GM23338 (cell line): ENCODE measurements around the gene DCAF12. TPM values are rescaled to one million over a fixed set of nuclear protein-coding genes. Genes with fewer than 3 reads are reported as not detected.

Source experiments
- ATAC-seq: fragments of 200-7000 bp; cut with Tn5 transposase; 3 replicates; pipeline ENCODE4 v1.9.1; 2020
- DNase-seq: peaks from one replicate; pipeline ENCODE4 v3.0.0-alpha.2; 2015; ENCODE audit warnings: low spot score
- H2AFZ ChIP-seq: fragments of 200-600 bp; sonication (generic); 2 replicates; pipeline ENCODE4 v1.8.0; 2016; ENCODE audit warnings: antibody characterized with exemption, mild to moderate bottlenecking, moderate library complexity
- H3F3A ChIP-seq: fragments of 200-600 bp; sonication (generic); replicated peaks from 2 replicates; pipeline ENCODE4 v1.8.0; 2017; ENCODE audit warnings: antibody characterized with exemption, mixed run types, low read depth
- H3K27ac ChIP-seq: fragments of 200-600 bp; sonication (generic); 2 replicates; pipeline ENCODE4 v1.6.1; 2016; ENCODE audit warnings: low read depth
- H3K27me3 ChIP-seq: fragments of 200-600 bp; sonication (generic); 2 replicates; pipeline ENCODE4 v1.8.0; 2016; ENCODE audit warnings: mild to moderate bottlenecking, mixed run types, moderate library complexity; ENCODE audit not compliant: insufficient read depth
- H3K36me3 ChIP-seq: fragments of 200-600 bp; sonication (generic); 2 replicates; pipeline ENCODE4 v1.8.0; 2016; ENCODE audit warnings: mild to moderate bottlenecking; ENCODE audit not compliant: insufficient read depth
- H3K4me1 ChIP-seq: fragments of 200-600 bp; sonication (generic); 2 replicates; pipeline ENCODE4 v1.8.0; 2016; ENCODE audit warnings: mild to moderate bottlenecking, moderate library complexity; ENCODE audit not compliant: insufficient read depth
- H3K4me2 ChIP-seq: fragments of 200-600 bp; sonication (generic); 2 replicates; pipeline ENCODE4 v1.7.1; 2017; ENCODE audit warnings: mixed run types
- H3K4me3 ChIP-seq: fragments of 200-600 bp; sonication (generic); 2 replicates; pipeline ENCODE4 v1.6.1; 2016; ENCODE audit warnings: mixed run types
- H3K79me2 ChIP-seq: fragments of 200-600 bp; sonication (generic); replicated peaks from 2 replicates; pipeline ENCODE4 v1.8.0; 2017; ENCODE audit warnings: mild to moderate bottlenecking; ENCODE audit not compliant: insufficient read depth
- H3K9me2 ChIP-seq: fragments of 200-600 bp; sonication (generic); 2 replicates; pipeline ENCODE4 v1.8.0; 2017; ENCODE audit not compliant: insufficient read depth
- H4K20me1 ChIP-seq: fragments of 200-600 bp; sonication (generic); replicated peaks from 2 replicates; pipeline ENCODE4 v1.8.0; 2017; ENCODE audit warnings: mild to moderate bottlenecking; ENCODE audit not compliant: insufficient read depth
- H3K27ac Mint-ChIP-seq: 2 replicates; pipeline ENCODE4 v1.8.0; 2020; ENCODE audit warnings: inconsistent platforms, mild to moderate bottlenecking, moderate library complexity, mixed read lengths
- H3K27me3 Mint-ChIP-seq: 3 replicates; pipeline ENCODE4 v1.8.0; 2022; ENCODE audit warnings: low read depth, mild to moderate bottlenecking, moderate library complexity, mixed read lengths, inconsistent platforms; ENCODE audit not compliant: insufficient read depth, poor library complexity
- H3K36me3 Mint-ChIP-seq: 3 replicates; pipeline ENCODE4 v1.8.0; 2021; ENCODE audit warnings: low read depth, mild to moderate bottlenecking, inconsistent platforms, moderate library complexity, mixed read lengths
- H3K4me1 Mint-ChIP-seq: 3 replicates; pipeline ENCODE4 v1.8.0; 2020; ENCODE audit warnings: mild to moderate bottlenecking, inconsistent platforms, mixed read lengths
- H3K4me3 Mint-ChIP-seq: 3 replicates; pipeline ENCODE4 v1.8.0; 2021; ENCODE audit warnings: moderate library complexity, mild to moderate bottlenecking, inconsistent platforms, mixed read lengths
- H3K9me3 Mint-ChIP-seq: 3 replicates; pipeline ENCODE4 v1.8.0; 2020; ENCODE audit warnings: moderate library complexity, mild to moderate bottlenecking, inconsistent platforms, mixed read lengths
- EZH2 ChIP-seq: fragments of 200-600 bp; sonication (generic); IDR thresholded peaks from one replicate; pipeline ENCODE4 v1.8.0; 2017; ENCODE audit warnings: antibody characterized with exemption, mild to moderate bottlenecking, low read depth; ENCODE audit not compliant: unreplicated experiment
- JUNB ChIP-seq: IDR thresholded peaks from one replicate; pipeline ENCODE4 v1.6.1; 2016; ENCODE audit warnings: antibody characterized with exemption; ENCODE audit not compliant: unreplicated experiment
- NANOG ChIP-seq: IDR thresholded peaks from 2 replicates; pipeline ENCODE4 v1.6.1; 2016; ENCODE audit warnings: antibody characterized with exemption, borderline replicate concordance
- polyA plus RNA-seq: library from polyadenylated mRNA; unstranded; fragments of >200 nt; fragmentation: Nextera tagmentation; extraction: Ambion mirVana; gene quantifications from 2 replicates; pipeline ENCODE4 v1.2.1, GENCODE V29; 2016
- total RNA-seq: library from RNA; depleted of rRNA; stranded (reverse); fragments of >200 nt; shearing (Covaris generic); gene quantifications from 2 replicates; pipeline ENCODE4 v1.2.3, GENCODE V29; 2014
- TF ChIP-seq, protein P1 (sequence below): fragments of 250-450 bp; sonication (Bioruptor Pico); IDR thresholded peaks from 2 replicates; pipeline ENCODE4 v1.5.0; 2020; ENCODE audit warnings: mild to moderate bottlenecking, moderate library complexity
- TF ChIP-seq, protein P2 (sequence below): IDR thresholded peaks from one replicate; pipeline ENCODE4 v1.6.1; 2018; ENCODE audit warnings: antibody characterized with exemption; ENCODE audit not compliant: unreplicated experiment
- TF ChIP-seq, protein P3 (sequence below): IDR thresholded peaks from 2 replicates; pipeline ENCODE4 v1.6.1; 2016; ENCODE audit warnings: antibody characterized with exemption

DCAF12 gene
- total and polyA plus RNA-seq, 2 experiments from 2014 or later, result 9.5 to 20.7 TPM

DNA sequence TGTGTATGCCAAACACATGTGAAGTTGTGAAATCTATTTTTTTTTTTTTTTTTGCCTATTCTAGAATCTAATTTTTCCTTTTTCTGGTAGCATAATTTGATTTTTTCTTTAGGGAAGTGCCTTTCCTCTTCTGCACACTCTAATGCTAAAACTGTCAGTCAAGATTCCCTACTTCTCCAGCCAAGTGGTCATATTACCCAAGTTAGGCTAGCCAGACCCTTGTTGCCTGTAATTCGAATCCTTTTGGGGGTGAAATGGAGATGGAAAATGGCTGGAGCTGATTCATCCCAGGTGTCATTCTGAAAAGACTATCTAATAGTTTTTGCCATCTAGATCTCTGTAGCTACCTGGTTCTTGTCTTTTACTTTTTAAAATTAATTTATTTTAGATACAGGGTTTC is 27.6 kb upstream of the DCAF12 start (continued):
- TF ChIP-seq, protein P1, sequence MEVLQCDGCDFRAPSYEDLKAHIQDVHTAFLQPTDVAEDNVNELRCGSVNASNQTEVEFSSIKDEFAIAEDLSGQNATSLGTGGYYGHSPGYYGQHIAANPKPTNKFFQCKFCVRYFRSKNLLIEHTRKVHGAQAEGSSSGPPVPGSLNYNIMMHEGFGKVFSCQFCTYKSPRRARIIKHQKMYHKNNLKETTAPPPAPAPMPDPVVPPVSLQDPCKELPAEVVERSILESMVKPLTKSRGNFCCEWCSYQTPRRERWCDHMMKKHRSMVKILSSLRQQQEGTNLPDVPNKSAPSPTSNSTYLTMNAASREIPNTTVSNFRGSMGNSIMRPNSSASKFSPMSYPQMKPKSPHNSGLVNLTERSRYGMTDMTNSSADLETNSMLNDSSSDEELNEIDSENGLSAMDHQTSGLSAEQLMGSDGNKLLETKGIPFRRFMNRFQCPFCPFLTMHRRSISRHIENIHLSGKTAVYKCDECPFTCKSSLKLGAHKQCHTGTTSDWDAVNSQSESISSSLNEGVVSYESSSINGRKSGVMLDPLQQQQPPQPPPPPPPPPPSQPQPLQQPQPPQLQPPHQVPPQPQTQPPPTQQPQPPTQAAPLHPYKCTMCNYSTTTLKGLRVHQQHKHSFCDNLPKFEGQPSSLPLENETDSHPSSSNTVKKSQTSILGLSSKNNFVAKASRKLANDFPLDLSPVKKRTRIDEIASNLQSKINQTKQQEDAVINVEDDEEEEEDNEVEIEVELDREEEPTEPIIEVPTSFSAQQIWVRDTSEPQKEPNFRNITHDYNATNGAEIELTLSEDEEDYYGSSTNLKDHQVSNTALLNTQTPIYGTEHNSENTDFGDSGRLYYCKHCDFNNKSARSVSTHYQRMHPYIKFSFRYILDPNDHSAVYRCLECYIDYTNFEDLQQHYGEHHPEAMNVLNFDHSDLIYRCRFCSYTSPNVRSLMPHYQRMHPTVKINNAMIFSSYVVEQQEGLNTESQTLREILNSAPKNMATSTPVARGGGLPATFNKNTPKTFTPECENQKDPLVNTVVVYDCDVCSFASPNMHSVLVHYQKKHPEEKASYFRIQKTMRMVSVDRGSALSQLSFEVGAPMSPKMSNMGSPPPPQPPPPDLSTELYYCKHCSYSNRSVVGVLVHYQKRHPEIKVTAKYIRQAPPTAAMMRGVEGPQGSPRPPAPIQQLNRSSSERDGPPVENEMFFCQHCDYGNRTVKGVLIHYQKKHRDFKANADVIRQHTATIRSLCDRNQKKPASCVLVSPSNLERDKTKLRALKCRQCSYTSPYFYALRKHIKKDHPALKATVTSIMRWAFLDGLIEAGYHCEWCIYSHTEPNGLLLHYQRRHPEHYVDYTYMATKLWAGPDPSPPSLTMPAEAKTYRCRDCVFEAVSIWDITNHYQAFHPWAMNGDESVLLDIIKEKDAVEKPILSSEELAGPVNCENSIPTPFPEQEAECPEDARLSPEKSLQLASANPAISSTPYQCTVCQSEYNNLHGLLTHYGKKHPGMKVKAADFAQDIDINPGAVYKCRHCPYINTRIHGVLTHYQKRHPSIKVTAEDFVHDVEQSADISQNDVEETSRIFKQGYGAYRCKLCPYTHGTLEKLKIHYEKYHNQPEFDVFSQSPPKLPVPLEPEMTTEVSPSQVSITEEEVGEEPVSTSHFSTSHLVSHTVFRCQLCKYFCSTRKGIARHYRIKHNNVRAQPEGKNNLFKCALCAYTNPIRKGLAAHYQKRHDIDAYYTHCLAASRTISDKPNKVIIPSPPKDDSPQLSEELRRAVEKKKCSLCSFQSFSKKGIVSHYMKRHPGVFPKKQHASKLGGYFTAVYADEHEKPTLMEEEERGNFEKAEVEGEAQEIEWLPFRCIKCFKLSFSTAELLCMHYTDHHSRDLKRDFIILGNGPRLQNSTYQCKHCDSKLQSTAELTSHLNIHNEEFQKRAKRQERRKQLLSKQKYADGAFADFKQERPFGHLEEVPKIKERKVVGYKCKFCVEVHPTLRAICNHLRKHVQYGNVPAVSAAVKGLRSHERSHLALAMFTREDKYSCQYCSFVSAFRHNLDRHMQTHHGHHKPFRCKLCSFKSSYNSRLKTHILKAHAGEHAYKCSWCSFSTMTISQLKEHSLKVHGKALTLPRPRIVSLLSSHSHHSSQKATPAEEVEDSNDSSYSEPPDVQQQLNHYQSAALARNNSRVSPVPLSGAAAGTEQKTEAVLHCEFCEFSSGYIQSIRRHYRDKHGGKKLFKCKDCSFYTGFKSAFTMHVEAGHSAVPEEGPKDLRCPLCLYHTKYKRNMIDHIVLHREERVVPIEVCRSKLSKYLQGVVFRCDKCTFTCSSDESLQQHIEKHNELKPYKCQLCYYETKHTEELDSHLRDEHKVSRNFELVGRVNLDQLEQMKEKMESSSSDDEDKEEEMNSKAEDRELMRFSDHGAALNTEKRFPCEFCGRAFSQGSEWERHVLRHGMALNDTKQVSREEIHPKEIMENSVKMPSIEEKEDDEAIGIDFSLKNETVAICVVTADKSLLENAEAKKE (CRISPR knock-in tag), result no peak
- TF ChIP-seq NANOG (no peak), JUNB (no peak)
- TF ChIP-seq, protein P2, sequence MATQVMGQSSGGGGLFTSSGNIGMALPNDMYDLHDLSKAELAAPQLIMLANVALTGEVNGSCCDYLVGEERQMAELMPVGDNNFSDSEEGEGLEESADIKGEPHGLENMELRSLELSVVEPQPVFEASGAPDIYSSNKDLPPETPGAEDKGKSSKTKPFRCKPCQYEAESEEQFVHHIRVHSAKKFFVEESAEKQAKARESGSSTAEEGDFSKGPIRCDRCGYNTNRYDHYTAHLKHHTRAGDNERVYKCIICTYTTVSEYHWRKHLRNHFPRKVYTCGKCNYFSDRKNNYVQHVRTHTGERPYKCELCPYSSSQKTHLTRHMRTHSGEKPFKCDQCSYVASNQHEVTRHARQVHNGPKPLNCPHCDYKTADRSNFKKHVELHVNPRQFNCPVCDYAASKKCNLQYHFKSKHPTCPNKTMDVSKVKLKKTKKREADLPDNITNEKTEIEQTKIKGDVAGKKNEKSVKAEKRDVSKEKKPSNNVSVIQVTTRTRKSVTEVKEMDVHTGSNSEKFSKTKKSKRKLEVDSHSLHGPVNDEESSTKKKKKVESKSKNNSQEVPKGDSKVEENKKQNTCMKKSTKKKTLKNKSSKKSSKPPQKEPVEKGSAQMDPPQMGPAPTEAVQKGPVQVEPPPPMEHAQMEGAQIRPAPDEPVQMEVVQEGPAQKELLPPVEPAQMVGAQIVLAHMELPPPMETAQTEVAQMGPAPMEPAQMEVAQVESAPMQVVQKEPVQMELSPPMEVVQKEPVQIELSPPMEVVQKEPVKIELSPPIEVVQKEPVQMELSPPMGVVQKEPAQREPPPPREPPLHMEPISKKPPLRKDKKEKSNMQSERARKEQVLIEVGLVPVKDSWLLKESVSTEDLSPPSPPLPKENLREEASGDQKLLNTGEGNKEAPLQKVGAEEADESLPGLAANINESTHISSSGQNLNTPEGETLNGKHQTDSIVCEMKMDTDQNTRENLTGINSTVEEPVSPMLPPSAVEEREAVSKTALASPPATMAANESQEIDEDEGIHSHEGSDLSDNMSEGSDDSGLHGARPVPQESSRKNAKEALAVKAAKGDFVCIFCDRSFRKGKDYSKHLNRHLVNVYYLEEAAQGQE, result no peak

DNA sequence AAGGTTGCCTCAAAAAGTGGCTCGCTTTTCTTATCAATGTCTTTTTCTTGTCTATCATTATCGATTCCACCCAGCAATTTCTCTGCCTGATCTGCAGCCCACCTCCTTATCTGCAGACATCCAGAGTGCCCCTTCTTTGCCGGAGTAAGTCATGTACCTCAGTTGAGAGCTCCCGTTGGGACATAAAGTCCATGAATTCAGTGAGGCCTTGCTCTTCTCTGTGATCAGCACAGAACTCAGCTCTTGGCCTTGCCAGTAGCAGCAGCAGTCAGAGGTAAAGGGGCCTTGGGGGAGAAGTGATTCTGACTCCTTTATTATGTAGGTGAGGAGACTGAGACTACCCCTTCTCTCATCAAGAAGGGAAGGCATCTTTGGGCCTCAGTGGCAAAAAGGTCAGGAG is 24.9 kb upstream of the DCAF12 start:
- Histone ChIP-seq H2AFZ (peak overlapping the region; percentile 70; the same call in 1 of the 2 replicates), H3K4me2 (no peak overlapping the region), H3K4me1 (no peaks in the 10 kb centered on the region; the same call in 1 of the 2 replicates), H3F3A (no peaks in the 10 kb centered on the region), H3K27me3 (no peaks in the 10 kb centered on the region), H3K79me2 (no peaks in the 10 kb centered on the region), H3K36me3 (no peaks in the 10 kb centered on the region), H3K27ac (0 out of 2 replicates have a peak overlapping the region, but pooled peaks have one; percentile 50), H3K4me3 (no peak overlapping the region), H4K20me1 (no peaks in the 10 kb centered on the region), H3K9me2 (no peaks in the 10 kb centered on the region)
- H3K27me3 Mint-ChIP-seq, result peaks cover 1% of the 10 kb centered on the region
- peaks cover 11% of the 10 kb centered on the region; the same call in 2 of the 3 replicates for H3K4me1 Mint-ChIP-seq
- H3K36me3 Mint-ChIP-seq, result no peaks in the 10 kb centered on the region
- H3K9me3 Mint-ChIP-seq, result no peaks in the 10 kb centered on the region
- DNase-seq (no peak), ATAC-seq (peak; percentile 50; the same call in 2 of the 3 replicates)
- no peak overlapping the region for H3K4me3 Mint-ChIP-seq
- H3K27ac Mint-ChIP-seq, result peak overlapping the region; percentile 30; the same call in 1 of the 2 replicates
- TF ChIP-seq EZH2 (no peak), JUNB (no peak)
- TF ChIP-seq, protein P3, sequence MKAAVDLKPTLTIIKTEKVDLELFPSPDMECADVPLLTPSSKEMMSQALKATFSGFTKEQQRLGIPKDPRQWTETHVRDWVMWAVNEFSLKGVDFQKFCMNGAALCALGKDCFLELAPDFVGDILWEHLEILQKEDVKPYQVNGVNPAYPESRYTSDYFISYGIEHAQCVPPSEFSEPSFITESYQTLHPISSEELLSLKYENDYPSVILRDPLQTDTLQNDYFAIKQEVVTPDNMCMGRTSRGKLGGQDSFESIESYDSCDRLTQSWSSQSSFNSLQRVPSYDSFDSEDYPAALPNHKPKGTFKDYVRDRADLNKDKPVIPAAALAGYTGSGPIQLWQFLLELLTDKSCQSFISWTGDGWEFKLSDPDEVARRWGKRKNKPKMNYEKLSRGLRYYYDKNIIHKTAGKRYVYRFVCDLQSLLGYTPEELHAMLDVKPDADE, result no peak
